K562 (cell line): Measurements from ENCODE around the gene RABGAP1L. TPM values are rescaled to one million over a fixed set of nuclear protein-coding genes. Genes with fewer than 3 reads are reported as not detected.

ENCODE experiments used
- ATAC-seq: fragments of 200-7000 bp; cut with Tn5 transposase; 3 replicates; pipeline ENCODE4 v1.9.1; 2020; ENCODE audit warnings: moderate library complexity
- BruUV-seq: library from RNA; stranded (reverse); fragments of 400-500 nt; replicated peaks from 2 replicates; lab custom pipeline; 2021; lab: Mats Ljungman, UMichigan
- CTCF ChIA-PET: fragments of 300-600 bp; formaldehyde crosslinking; extraction: SDS; loops from one replicate; lab custom pipeline; 2021; ENCODE audit warnings: low intra/inter-chr PET ratio; lab: Yijun Ruan, JAX
- POLR2A ChIA-PET: fragments of 300-600, 350-650 bp; sonication (Branson Sonifier 250); formaldehyde crosslinking; extraction: SDS; loops from one replicate; lab custom pipeline; 2021; ENCODE audit warnings: antibody characterized with exemption, inconsistent platforms; lab: Yijun Ruan, JAX
- DNase-seq, 4 experiments: peaks; one replicate each; pipeline versions ENCODE4 v3.0.0 to v3.0.0-alpha.2; 2011 to 2018; ENCODE audit warnings: low spot score in 3 of 4, mixed read lengths in 3 of 4; ENCODE audit errors: extremely low read depth in 1 of 4
- FAIRE-seq: peaks from 2 replicates; lab custom pipeline; 2011; peaks lifted over from hg19 to GRCh38; lab: Jason Lieb, UNC
- H2AFZ ChIP-seq: 2 replicates; pipeline ENCODE4 v1.6.0; 2011; ENCODE audit warnings: low read depth, low read length, control low read depth, inconsistent platforms
- H3K27ac ChIP-seq: fragments of 200-600 bp; 3 replicates; pipeline ENCODE4 v1.8.0; 2011; ENCODE audit warnings: low read depth, mild to moderate bottlenecking, control low read depth, inconsistent platforms, low read length, moderate library complexity, mixed read lengths; ENCODE audit errors: extremely low read depth
- H3K27me3 ChIP-seq, 2 experiments: fragments of 300-600 bp in 1 of 2; 2 replicates in 1 of 2; 3 replicates in 1 of 2; pipeline versions ENCODE4 v1.6.0 to v1.8.0; 2011; ENCODE audit warnings: inconsistent platforms in 2 of 2, low read length in 2 of 2, mild to moderate bottlenecking in 1 of 2, mixed read lengths in 1 of 2, moderate library complexity in 1 of 2; ENCODE audit not compliant: control insufficient read depth in 2 of 2, insufficient read depth in 2 of 2
- H3K36me3 ChIP-seq: fragments of 300-600 bp; 3 replicates; pipeline ENCODE4 v1.8.0; 2011; ENCODE audit warnings: mild to moderate bottlenecking, low read length, inconsistent platforms; ENCODE audit not compliant: control insufficient read depth, insufficient read depth
- H3K4me1 ChIP-seq, 2 experiments: fragments of 200-600 bp in 1 of 2; replicated peaks in 1 of 2; 2 replicates in 1 of 2; 3 replicates in 1 of 2; pipeline versions ENCODE4 v1.5.1 to v1.8.0; 2011; ENCODE audit warnings: inconsistent platforms in 2 of 2, low read length in 2 of 2, mild to moderate bottlenecking in 1 of 2, mixed read lengths in 1 of 2, moderate library complexity in 1 of 2; ENCODE audit not compliant: control insufficient read depth in 2 of 2, insufficient read depth in 2 of 2
- H3K4me2 ChIP-seq: 2 replicates; pipeline ENCODE4 v1.6.1; 2011; ENCODE audit warnings: low read length, control low read depth, inconsistent platforms, mixed read lengths; ENCODE audit not compliant: insufficient read depth
- H3K4me3 ChIP-seq: fragments of 200-600 bp; sonication (generic), shearing (Covaris generic); 2 replicates; pipeline ENCODE4 v1.5.1; 2016; ENCODE audit warnings: control low read depth, inconsistent platforms
- H3K79me2 ChIP-seq: fragments of 200-600 bp; 3 replicates; pipeline ENCODE4 v1.8.0; 2011; ENCODE audit warnings: low read length, inconsistent platforms; ENCODE audit not compliant: control insufficient read depth, insufficient read depth
- H3K9ac ChIP-seq, 2 experiments: 2 replicates each; pipeline versions ENCODE4 v1.6.0 to v1.6.1; 2011; ENCODE audit warnings: low read depth in 2 of 2, low read length in 2 of 2, control low read depth in 1 of 2, inconsistent platforms in 1 of 2, mild to moderate bottlenecking in 1 of 2, mixed read lengths in 1 of 2; ENCODE audit not compliant: insufficient read depth in 1 of 2
- H3K9me1 ChIP-seq: one replicate; pipeline ENCODE4 v1.6.0; 2011; ENCODE audit warnings: inconsistent platforms, mild to moderate bottlenecking, low read length, moderate library complexity; ENCODE audit not compliant: control insufficient read depth, insufficient read depth
- H3K9me3 ChIP-seq: replicated peaks from 2 replicates; pipeline ENCODE4 v1.5.1; 2011; ENCODE audit warnings: low read depth, low read length, inconsistent platforms; ENCODE audit not compliant: control insufficient read depth, insufficient read depth
- H4K20me1 ChIP-seq: replicated peaks from 2 replicates; pipeline ENCODE4 v1.6.1; 2011; ENCODE audit warnings: low read length, inconsistent platforms, mixed read lengths; ENCODE audit not compliant: control insufficient read depth, insufficient read depth
- CREB5 ChIP-seq: fragments of 250-450 bp; sonication (Bioruptor Pico); IDR thresholded peaks from 2 replicates; pipeline ENCODE4 v1.5.0; 2020; ENCODE audit warnings: mild to moderate bottlenecking
- ETS1 ChIP-seq: conservative IDR thresholded peaks from 2 replicates; pipeline ENCODE4 v1.6.1; 2011; ENCODE audit warnings: low read depth, mild to moderate bottlenecking, low read length; ENCODE audit not compliant: control insufficient read depth
- FOXA1 ChIP-seq: fragments of 450-650 bp; IDR thresholded peaks from 2 replicates; pipeline ENCODE4 v1.6.1; 2016; ENCODE audit warnings: mild to moderate bottlenecking, borderline replicate concordance
- HSF4 ChIP-seq: fragments of 250-450 bp; sonication (Bioruptor Pico); IDR thresholded peaks from 2 replicates; pipeline ENCODE4 v2.1.2; 2022; ENCODE audit warnings: mild to moderate bottlenecking, moderate library complexity, borderline replicate concordance
- MEF2A ChIP-seq: IDR thresholded peaks from 2 replicates; pipeline ENCODE4 v1.6.1; 2011; ENCODE audit warnings: low read depth, mild to moderate bottlenecking, low read length, moderate library complexity; ENCODE audit not compliant: control insufficient read depth
- MYC ChIP-seq, 2 experiments: fragments of 250-450 bp in 1 of 2; sonication (Bioruptor Pico) in 1 of 2; IDR thresholded peaks; 2 replicates each; pipeline versions ENCODE4 v1.5.1 to v1.6.1; 2012 to 2021; ENCODE audit warnings: low read depth in 2 of 2, borderline replicate concordance in 1 of 2, improper control_type of control experiment in 1 of 2, low read length in 1 of 2, mild to moderate bottlenecking in 1 of 2, moderate library complexity in 1 of 2
- PTBP1 ChIP-seq: fragments of 200-400 bp; formaldehyde crosslinking; IDR thresholded peaks from 2 replicates; pipeline ENCODE4 v1.6.1; 2017; ENCODE audit warnings: low read depth, low read length
- RBM39 ChIP-seq: fragments of 200-400 bp; formaldehyde crosslinking; optimal IDR thresholded peaks from 2 replicates; pipeline ENCODE3; 2018; ENCODE audit warnings: low read depth, low read length
- RUNX1 ChIP-seq: sonication (generic); IDR thresholded peaks from 2 replicates; pipeline ENCODE4 v1.6.1; 2016; ENCODE audit warnings: antibody characterized with exemption, low read depth
- SMARCB1 ChIP-seq: IDR thresholded peaks from 2 replicates; pipeline ENCODE4 v1.6.1; 2011; ENCODE audit warnings: improper control_type of control experiment, low read depth; ENCODE audit not compliant: insufficient read length
- TAL1 ChIP-seq: fragments of 450-650 bp; IDR thresholded peaks from 2 replicates; pipeline ENCODE4 v1.6.1; 2016; ENCODE audit warnings: mild to moderate bottlenecking
- ZBED1 ChIP-seq: IDR thresholded peaks from 2 replicates; pipeline ENCODE4 v1.6.1; 2014
- ZC3H8 ChIP-seq: fragments of 450-650 bp; IDR thresholded peaks from 2 replicates; pipeline ENCODE4 v1.6.1; 2017
- ZNF551 ChIP-seq: fragments of 250-450 bp; sonication (Bioruptor Pico); IDR thresholded peaks from 2 replicates; pipeline ENCODE4 v1.5.0; 2021; ENCODE audit warnings: mild to moderate bottlenecking, moderate library complexity
- ZNF586 ChIP-seq: fragments of 450-650 bp; formaldehyde crosslinking; conservative IDR thresholded peaks from 2 replicates; pipeline ENCODE4 v1.4.0; 2020; ENCODE audit warnings: mild to moderate bottlenecking, moderate library complexity
- ZNF644 ChIP-seq: fragments of 200-800 bp; sonication (Bioruptor generic); IDR thresholded peaks from 2 replicates; pipeline ENCODE4 v1.6.1; 2016; ENCODE audit warnings: low read depth, missing genetic modification characterization, missing compliant biosample characterization
- WGBS: fragments of 100-300 bp; shearing (Covaris generic); methylation state at CpG from one replicate; pipeline ENCODE4 v1.1.6; 2016; ENCODE audit warnings: low coverage, mixed read lengths; ENCODE audit not compliant: insufficient coverage; ENCODE audit errors: missing lambda C conversion rate; 5-methylcytosine and 5-hydroxymethylcytosine counted together
- in situ Hi-C: fragments of 300-500 bp; cut with MboI; formaldehyde crosslinking; loops from 4 replicates; pipeline ENCODE4 v1.15.0; 2018; ENCODE audit warnings: inconsistent platforms, mixed read lengths
- intact Hi-C: fragments of 100-400 bp; cut with micrococcal nuclease; formaldehyde crosslinking; loops from 2 replicates; pipeline ENCODE4 v1.14.2; 2022
- polyA plus RNA-seq, 8 experiments: library from polyadenylated mRNA; depleted of rRNA in 4 of 8; stranded (reverse) in 5 of 8; unstranded in 3 of 8; fragments of >200 nt; fragmentation: Nextera tagmentation in 2 of 8; fragmentation: Illumina TruSeq in 1 of 8; extraction: Ambion mirVana in 2 of 8; extraction: Trizol in 1 of 8; gene quantifications; 2 replicates each; pipeline versions ENCODE4 v1.2.1 to v1.2.3, GENCODE V29; 2011 to 2014; ENCODE audit warnings: inconsistent platforms in 1 of 8, missing spikeins in 1 of 8
- total RNA-seq, 7 experiments: library from RNA; depleted of rRNA in 6 of 7; stranded (reverse); fragments of >200 nt in 6 of 7; fragmentation: Illumina TruSeq in 2 of 7; extraction: Trizol in 2 of 7; gene quantifications; 2 replicates each; pipeline versions ENCODE4 v1.2.1 to v1.2.3, GENCODE V29; 2011 to 2021; ENCODE audit warnings: low replicate concordance in 1 of 7

RABGAP1L gene
- total and polyA plus RNA-seq, 9 of the 15 experiments (the other 6 are each of a cell fraction or from before 2014, with no cell fraction given) = 16.5 to 44.9 (median 26.7) TPM

GRCh38 chr1:174900317-174900716 lies 741.0 kb downstream of the RABGAP1L start:
- no peaks in the 10 kb centered on the region for H4K20me1 ChIP-seq
- 80% methylated on average over 3 of the region's 3 CpGs for WGBS
- H3K27ac ChIP-seq = no peak overlapping the region
- TF ChIP-seq ZC3H8 (no peak), FOXA1 (no peak), MYC (IDR thresholded peaks at IDR 0.05; ENCODE audit: low read depth, low read length) (no peak), MYC (CRISPR knock-in tag; IDR thresholded peaks at IDR 0.05; ENCODE audit: borderline replicate concordance, low read depth) (no peak), ZBED1 (no peak), RUNX1 (no peak), ZNF551 (no peak), PTBP1 (no peak), ZNF644 (tag) (no peak), CREB5 (CRISPR knock-in tag) (no peak), HSF4 (CRISPR knock-in tag) (no peak), MEF2A (no peak), SMARCB1 (no peak), ETS1 (no peak), RBM39 (no peak), TAL1 (no peak), ZNF586 (CRISPR knock-in tag) (no peak)
- TF ChIP-seq, all 486 proteins: peak for 0
- FAIRE-seq (no peak), DNase-seq (no peak), ATAC-seq (no peak)
- H3K36me3 ChIP-seq = no peaks in the 10 kb centered on the region; the same call in 2 of the 3 replicates
- H3K4me3 ChIP-seq = no peak overlapping the region
- in situ Hi-C loops = no loop called here
- no peaks in the 10 kb centered on the region for H3K79me2 ChIP-seq
- no peaks in the 10 kb centered on the region for H3K27me3 ChIP-seq
- no peaks in the 10 kb centered on the region for H3K4me1 ChIP-seq
- no peaks in the 10 kb centered on the region for H3K9me1 ChIP-seq
- intact Hi-C loops = no loop called here
- no peak overlapping the region for H2AFZ ChIP-seq
- CTCF ChIA-PET = no interaction called here
- BruUV-seq = no TSS peak
- H3K4me2 ChIP-seq = no peak overlapping the region
- POLR2A ChIA-PET = no interaction called here
- peaks cover 10% of the 10 kb centered on the region for H3K9me3 ChIP-seq
- no peak overlapping the region for H3K9ac ChIP-seq
